Right cardiac atrium (tissue), 5 donors: ENCODE data around the gene GIPC1. TPM values are rescaled to one million over a fixed set of nuclear protein-coding genes. Genes with fewer than 3 reads are reported as not detected.
"Not testable (repeated sequence)": the region's sequence is repeated elsewhere in the genome, so short reads cannot be mapped to it uniquely, and the experiment has no call there.

ENCODE experiments used
- ATAC-seq, 2 donors: fragments of 200-7000 bp; cut with Tn5 transposase; one replicate each; pipeline versions ENCODE4 v1.8.0 to v1.9.1; 2020; ENCODE audit warnings: moderate library complexity in 2 of 2, mild to moderate bottlenecking in 1 of 2
- DNase-seq, 3 donors: peaks; one replicate each; pipeline ENCODE4 v3.0.0-alpha.2; 2020
- H3K27ac ChIP-seq: one replicate; pipeline ENCODE4 v1.5.1; 2013; ENCODE audit warnings: mild to moderate bottlenecking, low read length, control low read depth, moderate library complexity
- H3K27me3 ChIP-seq: one replicate; pipeline ENCODE4 v1.6.1; 2013; ENCODE audit not compliant: control insufficient read depth, insufficient read depth
- H3K4me1 ChIP-seq: one replicate; pipeline ENCODE4 v1.6.1; 2013; ENCODE audit warnings: low read length; ENCODE audit not compliant: control insufficient read depth, insufficient read depth
- H3K4me3 ChIP-seq: one replicate; pipeline ENCODE4 v1.5.1; 2013; ENCODE audit warnings: low read length, control low read depth
- H3K9me3 ChIP-seq: one replicate; pipeline ENCODE4 v1.6.1; 2013; ENCODE audit warnings: low read length; ENCODE audit not compliant: control insufficient read depth
- WGBS: extraction: QIAGEN DNeasy Blood & Tissue Kit; methylation state at CpG from one replicate; pipeline ENCODE4 v1.1.7; 2013; 5-methylcytosine and 5-hydroxymethylcytosine counted together
- intact Hi-C, 4 donors: fragments of 100-400 bp; cut with DNase I; formaldehyde crosslinking; loops; one replicate each; pipeline versions ENCODE4 v1.11.0 to v1.14.0; 2022 to 2023
- long read RNA-seq, 4 donors: library from polyadenylated mRNA; unstranded; transcript quantifications; one replicate each; pipeline ENCODE4 v2.0.0, GENCODE V29; 2020 to 2021
- polyA plus RNA-seq: library from polyadenylated mRNA; stranded (reverse); fragments of 200-250 nt; gene quantifications from one replicate; pipeline ENCODE4 v1.2.3, GENCODE V29; 2013
- total RNA-seq, 4 donors: library from RNA; stranded (reverse); fragmentation: NEBNext Ultra II Directional; extraction: Animal tissue kit (Norgen Biotek cat#: 25700); gene quantifications; one replicate each; pipeline ENCODE4 v1.2.1, GENCODE V29; 2021
- donor health status: healthy with polysubstance abuse.
- donor health status: DM: no; HTN: yes; CAD: no.
- donor health status: DM: no; HTN: no; CAD: no.
- donor health status: DM: no; HTN: yes; CAD: no; lungs with severe emphysema.
- donor health status: DM: yes; HTN: yes; CAD: no.

GIPC1 gene
- total RNA-seq = 10 to 100 TPM; 47.0 to 57.3 (median 49.3) TPM
- 52.6 TPM for polyA plus RNA-seq
- long read RNA-seq, donor 1, transcript GIPC1-205 (8 exons, 1,386 nt) = minor isoform, 84 of 237 reads
- long read RNA-seq, donor 1, transcript GIPC1-213 (7 exons, 1,068 nt) = minor isoform, 10 of 237 reads
- long read RNA-seq, donor 1, transcript GIPC1-203 (9 exons, 1,926 nt) = major isoform, 102 of 237 reads
- long read RNA-seq, donor 1, partial matches to known transcripts = 16 of 237 reads
- long read RNA-seq, donor 1, other reads (novel, unspliced or antisense) = 23 of 237 reads
- long read RNA-seq, donor 2, transcript GIPC1-213 (7 exons, 1,068 nt) = minor isoform, 9 of 137 reads
- long read RNA-seq, donor 2, transcript GIPC1-203 (9 exons, 1,926 nt) = minor isoform, 53 of 137 reads
- long read RNA-seq, donor 2, transcript GIPC1-205 (8 exons, 1,386 nt) = major isoform, 58 of 137 reads
- long read RNA-seq, donor 2, partial matches to known transcripts = 8 of 137 reads
- long read RNA-seq, donor 2, other reads (novel, unspliced or antisense) = 8 of 137 reads
- long read RNA-seq, donor 3, partial matches to known transcripts = 3 of 7 reads
- long read RNA-seq, donor 3, other reads (novel, unspliced or antisense) = 1 of 7 reads
- long read RNA-seq, donor 4, transcript GIPC1-203 (9 exons, 1,926 nt) = major isoform, 62 of 126 reads
- long read RNA-seq, donor 4, transcript GIPC1-205 (8 exons, 1,386 nt) = minor isoform, 46 of 126 reads
- long read RNA-seq, donor 4, partial matches to known transcripts = 3 of 126 reads
- long read RNA-seq, donor 4, other reads (novel, unspliced or antisense) = 9 of 126 reads

DNA sequence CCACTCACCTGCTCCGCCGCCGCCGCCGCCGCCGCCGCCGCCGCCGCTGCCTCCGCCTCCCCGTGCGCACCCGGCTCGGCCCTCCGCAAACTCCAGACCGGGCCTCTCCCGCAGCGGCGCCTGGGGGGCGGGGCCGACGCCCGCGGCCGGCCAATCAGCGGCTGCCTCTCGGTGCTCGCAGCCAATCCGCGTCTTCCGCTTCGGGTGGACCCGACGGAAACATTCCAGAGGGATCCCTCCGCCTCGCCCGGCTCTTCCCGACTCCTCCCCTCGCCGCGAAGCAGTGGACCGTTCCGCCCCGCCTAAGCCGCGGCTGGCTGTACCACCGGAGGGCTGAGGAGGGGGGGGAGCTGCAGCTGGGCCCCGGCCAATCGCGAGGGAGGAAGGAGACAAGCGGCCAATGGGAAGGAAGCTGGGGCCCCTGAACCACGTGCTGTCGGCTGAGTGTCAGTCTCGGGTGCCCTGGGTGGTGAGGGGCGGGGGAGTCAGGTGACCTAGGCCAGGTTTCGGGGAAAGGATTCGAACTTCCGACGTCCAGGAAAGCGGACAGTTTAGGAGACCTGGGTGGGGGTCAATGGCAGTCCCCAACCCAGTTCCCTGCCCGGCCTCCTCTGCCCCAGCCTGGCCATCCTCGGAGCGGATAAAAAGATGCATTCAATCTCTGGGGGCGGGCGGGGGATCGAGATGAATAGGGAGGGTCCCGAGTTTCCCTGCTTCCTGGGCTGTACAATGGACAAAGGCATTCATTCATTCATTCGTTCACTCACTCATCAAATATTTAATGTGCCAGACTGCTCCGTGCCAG, at the start of gene GIPC1:
GIPC1 (minus strand) TSS at position 99 of the 805 bp plus-strand sequence. CDS start 13,151 bp downstream, outside the sequence.
- 2% methylated on average over 71 of the region's 71 CpGs for WGBS
- H3K4me3 ChIP-seq = peak within 1 kb of the TSS; percentile 89
- H3K9me3 ChIP-seq = no peaks in the 10 kb centered on the region
- peaks cover 5% of the 10 kb centered on the region for H3K4me1 ChIP-seq
- peak; percentile 97 to 98 for ATAC-seq
- H3K27ac ChIP-seq = peak within 1 kb of the TSS; percentile 49
- peak; percentile 98 to 99 (median 98) for DNase-seq
- no peaks in the 10 kb centered on the region for H3K27me3 ChIP-seq
- intact Hi-C loops = no loop called here

DNA sequence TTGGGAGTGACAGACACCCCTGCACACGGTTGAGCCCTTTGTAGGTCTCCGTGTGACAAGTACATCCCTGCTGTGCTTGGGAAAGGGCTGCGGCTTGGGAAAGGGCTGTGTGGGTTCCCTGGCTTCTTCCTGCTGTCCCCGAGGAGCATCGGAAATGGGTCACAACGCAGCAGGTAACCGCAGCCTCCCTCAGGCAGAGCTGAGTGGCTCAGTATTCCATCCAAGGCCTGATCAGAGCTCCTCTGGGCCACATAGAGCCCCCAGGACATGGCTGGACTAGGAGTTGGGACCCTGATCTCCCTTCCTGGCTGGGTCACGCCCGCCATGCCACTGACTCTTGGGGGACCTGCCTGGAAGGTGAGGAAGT, 49.8 kb upstream of the GIPC1 start:
- WGBS = 85% methylated on average over 9 of the region's 9 CpGs
- intact Hi-C loops = no loop called here
- no peak overlapping the region for H3K4me3 ChIP-seq
- no peaks in the 10 kb centered on the region for H3K27me3 ChIP-seq
- ATAC-seq (peak in 1 of 2 donors; percentile 8), DNase-seq (no peak)
- H3K27ac ChIP-seq = no peak overlapping the region
- no peaks in the 10 kb centered on the region for H3K9me3 ChIP-seq
- H3K4me1 ChIP-seq = no peaks in the 10 kb centered on the region

DNA sequence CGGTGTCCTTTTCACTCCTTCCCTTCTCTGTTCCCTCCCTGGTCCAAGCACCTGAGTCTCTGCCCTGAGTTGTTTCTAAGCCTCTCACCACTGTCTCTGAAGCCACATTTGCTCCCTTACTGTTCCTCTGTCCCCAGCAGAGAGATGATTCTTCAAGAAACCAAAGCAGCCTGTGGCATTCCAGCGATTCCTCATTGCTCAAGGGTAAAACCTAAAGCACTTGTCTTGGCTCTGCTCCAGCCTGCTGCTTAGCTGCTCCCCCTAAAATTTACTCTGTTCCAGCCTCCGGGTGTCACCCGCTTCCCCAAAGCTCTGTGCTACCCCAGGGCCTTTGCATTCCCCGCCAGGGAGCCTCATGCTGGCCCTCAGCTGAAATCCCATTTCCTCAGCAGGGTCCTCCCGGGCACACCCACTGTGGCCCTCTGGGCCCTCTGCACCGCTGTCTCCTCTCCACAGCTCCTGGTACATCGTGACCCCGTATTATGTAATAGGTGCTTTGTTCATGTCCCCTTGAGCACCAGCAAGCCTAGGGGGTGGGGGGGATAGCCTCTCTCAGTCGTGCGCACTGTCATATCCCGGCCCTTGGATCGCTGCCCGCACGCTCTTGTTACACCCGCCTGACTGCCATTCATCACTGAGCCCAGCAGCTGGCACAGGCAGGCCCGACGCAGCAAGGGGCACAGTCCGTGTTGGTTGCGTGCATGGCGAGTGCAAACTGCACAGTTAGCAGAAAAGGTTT, 49.2 kb upstream of the GIPC1 start:
- H3K4me3 ChIP-seq = no peak overlapping the region

GRCh38 chr19:14544047-14544446, 48.1 kb upstream of the GIPC1 start:
- intact Hi-C loops = no loop called here
- Histone ChIP-seq H3K27me3 (no peaks in the 10 kb centered on the region), H3K27ac (no peak overlapping the region), H3K4me3 (no peak overlapping the region), H3K9me3 (no peaks in the 10 kb centered on the region), H3K4me1 (no peaks in the 10 kb centered on the region)
- ATAC-seq (no peak), DNase-seq (no peak)
- WGBS = 71% methylated on average over 5 of the region's 5 CpGs

More for the DNA sequence above, 49.2 kb upstream of the GIPC1 start:
- Histone ChIP-seq H3K4me1 (no peaks in the 10 kb centered on the region), H3K27me3 (no peaks in the 10 kb centered on the region), H3K27ac (no peak overlapping the region), H3K9me3 (no peaks in the 10 kb centered on the region)
- intact Hi-C loops = no loop called here
- WGBS = 71% methylated on average over 21 of the region's 21 CpGs
- peak; percentile 47 to 79 (median 72) for DNase-seq
- ATAC-seq = peak; percentile 42 to 50

DNA sequence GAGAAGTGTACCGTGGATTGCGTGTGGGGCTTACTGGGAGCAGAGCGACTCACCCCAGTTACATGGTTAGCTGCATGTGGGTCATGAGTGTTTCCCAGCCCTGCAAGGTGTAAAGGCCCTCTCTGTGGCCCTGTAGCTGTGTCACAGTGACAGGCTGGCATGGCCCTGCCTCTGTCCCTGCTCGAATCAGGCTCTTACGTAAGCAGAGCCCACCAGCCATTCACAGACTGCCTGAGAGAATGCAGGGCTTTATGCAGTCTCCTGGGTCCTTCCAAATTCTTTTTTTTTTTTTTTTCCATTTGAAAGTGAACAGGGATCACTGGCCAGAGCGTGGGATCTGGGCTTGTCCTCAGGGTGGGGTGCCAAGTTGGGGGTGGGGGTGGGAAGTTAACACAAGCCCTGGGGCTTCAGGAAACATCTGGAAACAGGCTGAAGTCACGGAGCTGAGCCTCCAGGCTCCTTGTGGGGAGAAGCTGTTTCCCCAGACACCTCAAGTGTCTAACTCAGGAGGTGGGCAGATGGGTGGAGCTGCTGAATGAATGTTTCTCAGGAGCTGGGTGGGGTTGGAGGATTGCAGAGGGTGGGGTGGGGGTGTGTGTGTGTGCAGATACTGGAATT, 46.9 kb upstream of the GIPC1 start:
- Histone ChIP-seq H3K4me3 (no peak overlapping the region), H3K27me3 (no peaks in the 10 kb centered on the region), H3K27ac (no peak overlapping the region), H3K9me3 (no peaks in the 10 kb centered on the region), H3K4me1 (no peaks in the 10 kb centered on the region)
- peak; percentile 59 to 70 for ATAC-seq
- intact Hi-C loops = no loop called here
- peak in 1 of 3 donors; percentile 57 for DNase-seq
- WGBS = 44% methylated on average over 7 of the region's 7 CpGs

GRCh38 chr19:14541979-14542378, 46.1 kb upstream of the GIPC1 start:
- WGBS = 78% methylated on average over 5 of the region's 5 CpGs
- H3K4me1 ChIP-seq, H3K9me3 ChIP-seq, ATAC-seq, intact Hi-C loops, H3K4me3 ChIP-seq, DNase-seq, H3K27ac ChIP-seq, H3K27me3 ChIP-seq: not testable (repeated sequence)

- intact Hi-C loops = no loop called here
- Histone ChIP-seq H3K27ac (no peak overlapping the region), H3K4me3 (no peak overlapping the region), H3K4me1 (peaks cover 1% of the 10 kb centered on the region), H3K9me3 (no peaks in the 10 kb centered on the region), H3K27me3 (no peaks in the 10 kb centered on the region)
- WGBS = 91% methylated on average over 19 of the region's 19 CpGs
- ATAC-seq (no peak), DNase-seq (peak in 1 of 3 donors; percentile 46)
Observed at GRCh38 chr19:14540741-14541525, 45.0 kb upstream of the GIPC1 start.

GRCh38 chr19:14536926-14537692, 41.2 kb upstream of the GIPC1 start:
- peak overlapping the region; percentile 21 for H3K4me3 ChIP-seq
- 16% methylated on average over 24 of the region's 24 CpGs for WGBS
- DNase-seq (peak; percentile 91 to 92 (median 91)), ATAC-seq (peak; percentile 86 to 96)
- H3K4me1 ChIP-seq = peaks cover 1% of the 10 kb centered on the region
- no peaks in the 10 kb centered on the region for H3K27me3 ChIP-seq
- intact Hi-C loops = no loop called here
- H3K9me3 ChIP-seq = no peaks in the 10 kb centered on the region
- no peak overlapping the region for H3K27ac ChIP-seq

- intact Hi-C loops = no loop called here
- ATAC-seq = no peak
- peaks cover 1% of the 10 kb centered on the region for H3K4me1 ChIP-seq
- no peaks in the 10 kb centered on the region for H3K27me3 ChIP-seq
- no peaks in the 10 kb centered on the region for H3K9me3 ChIP-seq
- WGBS = 81% methylated on average over 5 of the region's 5 CpGs
- no peak overlapping the region for H3K27ac ChIP-seq
- no peak overlapping the region for H3K4me3 ChIP-seq
- DNase-seq = no peak
Observed at GRCh38 chr19:14533450-14533849, 37.5 kb upstream of the GIPC1 start.
